A204.1 (cell line): ENCODE data around the gene NDFIP2.
"Not testable (repeated sequence)": the region's sequence is repeated elsewhere in the genome, so short reads cannot be mapped to it uniquely, and the experiment has no call there.

Source experiments
- FAIRE-seq: peaks from 2 replicates; lab custom pipeline; 2012; peaks lifted over from hg19 to GRCh38; lab: Jason Lieb, UNC

NDFIP2 gene

DNA sequence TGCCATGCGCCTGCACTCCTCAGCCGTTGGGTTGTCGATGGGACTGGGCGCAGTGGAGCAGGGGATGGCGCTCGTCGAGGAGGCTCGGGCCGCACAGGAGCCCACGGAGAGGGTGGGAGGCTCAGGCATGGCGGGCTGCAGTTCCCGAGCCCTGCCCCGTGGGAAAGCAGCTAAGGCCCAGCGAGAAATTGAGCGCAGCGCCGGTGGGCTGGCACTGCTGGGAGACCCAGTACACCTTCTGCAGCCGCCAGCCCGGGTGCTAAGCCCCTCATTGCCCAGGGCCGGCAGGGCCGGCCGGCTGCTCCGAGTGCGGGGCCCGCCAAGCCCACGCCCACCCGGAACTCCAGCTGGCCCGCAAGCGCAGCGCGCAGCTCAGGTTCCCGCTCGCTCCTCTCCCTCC lies 119.2 kb downstream of the NDFIP2 start:
- FAIRE-seq, result not testable (repeated sequence)

DNA sequence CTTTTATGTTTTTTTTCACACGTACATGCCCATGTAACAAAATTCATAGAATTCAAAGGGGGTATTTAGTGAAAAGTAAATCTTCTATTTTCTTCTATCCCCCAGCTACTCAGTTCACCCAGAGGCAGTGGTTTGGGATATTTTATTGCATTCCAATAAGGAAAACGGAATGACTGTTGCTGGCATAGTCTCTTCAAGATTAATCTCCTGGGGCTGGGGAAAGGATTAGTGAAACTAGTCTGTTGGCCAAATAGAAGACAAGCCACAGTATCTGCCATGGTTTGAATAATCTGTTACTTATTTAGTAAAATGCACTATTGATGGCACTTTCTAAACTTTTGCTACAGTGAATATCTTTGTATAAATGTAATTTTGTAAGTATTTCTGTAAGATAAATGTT lies 122.0 kb downstream of the NDFIP2 start:
- no peak for FAIRE-seq

DNA sequence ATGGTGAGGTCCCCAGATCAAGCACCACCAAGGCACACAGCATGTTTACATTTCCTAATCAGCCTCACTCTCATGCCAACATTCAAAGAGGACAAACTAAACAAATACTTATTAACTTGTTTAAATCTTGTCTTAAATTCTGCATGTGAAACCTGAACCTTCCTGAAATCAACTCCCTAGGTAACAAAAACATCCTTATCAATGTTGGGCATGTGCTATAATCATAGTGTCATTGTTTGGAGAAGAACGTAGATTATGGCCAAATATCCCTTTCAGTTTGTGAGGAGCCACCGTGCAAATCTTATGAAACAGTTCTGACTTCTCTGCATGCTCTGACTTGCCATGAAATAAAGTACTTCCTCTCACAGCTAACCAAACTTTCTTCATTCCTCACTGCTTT lies 123.8 kb downstream of the NDFIP2 start:
- no peak for FAIRE-seq
